Keratinocyte (primary cell): Measurements from ENCODE around the gene MIPOL1. TPM values are rescaled to one million over a fixed set of nuclear protein-coding genes. Genes with fewer than 3 reads are reported as not detected.

ENCODE experiments used
- DNase-seq: peaks from one replicate; pipeline ENCODE4 v3.0.0-alpha.2; 2011; ENCODE audit warnings: low read depth, missing footprints, low spot score
- FAIRE-seq: peaks from 2 replicates; lab custom pipeline; 2011; peaks lifted over from hg19 to GRCh38; lab: Jason Lieb, UNC
- H2AFZ ChIP-seq: 2 replicates; pipeline ENCODE4 v1.6.0; 2012; ENCODE audit warnings: low read length, control low read depth, inconsistent platforms; ENCODE audit not compliant: control insufficient read depth
- H3K27ac ChIP-seq: 2 replicates; pipeline ENCODE4 v1.5.1; 2011; ENCODE audit warnings: low read length; ENCODE audit not compliant: control insufficient read depth, insufficient read depth
- H3K27me3 ChIP-seq: 3 replicates; pipeline ENCODE4 v1.6.0; 2011; ENCODE audit warnings: low read length; ENCODE audit not compliant: control insufficient read depth, insufficient read depth; ENCODE audit errors: extremely low read depth
- H3K36me3 ChIP-seq, 2 experiments: 2 replicates in 1 of 2; 3 replicates in 1 of 2; pipeline ENCODE4 v1.5.1; 2011; ENCODE audit warnings: low read length in 2 of 2, mild to moderate bottlenecking in 1 of 2; ENCODE audit not compliant: control insufficient read depth in 2 of 2, insufficient read depth in 2 of 2; ENCODE audit errors: extremely low read depth in 1 of 2
- H3K4me1 ChIP-seq: 3 replicates; pipeline ENCODE4 v1.5.1; 2011; ENCODE audit warnings: low read length; ENCODE audit not compliant: control insufficient read depth, insufficient read depth; ENCODE audit errors: extremely low read depth
- H3K4me2 ChIP-seq: 3 replicates; pipeline ENCODE4 v1.6.0; 2011; ENCODE audit warnings: low read depth, low read length; ENCODE audit not compliant: control insufficient read depth, insufficient read depth; ENCODE audit errors: extremely low read depth
- H3K4me3 ChIP-seq, 3 experiments: fragments of 200-600 bp in 1 of 3; sonication (generic) in 1 of 3; 2 replicates in 2 of 3; 3 replicates in 1 of 3; pipeline ENCODE4 v1.5.1; 2011 to 2016; ENCODE audit warnings: low read length in 3 of 3, mild to moderate bottlenecking in 3 of 3, control low read depth in 2 of 3, inconsistent platforms in 1 of 3, low read depth in 1 of 3, mixed read lengths in 1 of 3, mixed run types in 1 of 3, moderate library complexity in 1 of 3; ENCODE audit not compliant: control insufficient read depth in 2 of 3, insufficient read depth in 2 of 3; ENCODE audit errors: extremely low read depth in 1 of 3
- H3K79me2 ChIP-seq: 2 replicates; pipeline ENCODE4 v1.6.0; 2012; ENCODE audit warnings: low read length; ENCODE audit not compliant: control insufficient read depth, insufficient read depth
- H3K9ac ChIP-seq: 3 replicates; pipeline ENCODE4 v1.6.0; 2011; ENCODE audit warnings: low read length; ENCODE audit not compliant: control insufficient read depth, insufficient read depth; ENCODE audit errors: extremely low read depth
- H3K9me1 ChIP-seq: 3 replicates; pipeline ENCODE4 v1.6.0; 2011; ENCODE audit warnings: low read length; ENCODE audit not compliant: control insufficient read depth, insufficient read depth; ENCODE audit errors: extremely low read depth
- H3K9me3 ChIP-seq: 2 replicates; pipeline ENCODE4 v1.5.1; 2012; ENCODE audit warnings: low read depth, low read length; ENCODE audit not compliant: control insufficient read depth
- H4K20me1 ChIP-seq: 3 replicates; pipeline ENCODE4 v1.6.0; 2011; ENCODE audit warnings: low read length; ENCODE audit not compliant: control insufficient read depth, insufficient read depth; ENCODE audit errors: extremely low read depth
- CTCF ChIP-seq, 3 experiments: IDR thresholded peaks in 1 of 3; conservative IDR thresholded peaks in 1 of 3; optimal IDR thresholded peaks in 1 of 3; 2 replicates in 2 of 3; 3 replicates in 1 of 3; pipeline versions ENCODE3 to v1.5.1; 2011; ENCODE audit warnings: low read length in 3 of 3, mild to moderate bottlenecking in 3 of 3, moderate library complexity in 2 of 3, control low read depth in 1 of 3, inconsistent platforms in 1 of 3; ENCODE audit not compliant: insufficient read depth in 2 of 3; ENCODE audit errors: extremely low read depth in 1 of 3
- EZH2 ChIP-seq: IDR thresholded peaks from one replicate; pipeline ENCODE4 v1.6.1; 2012; ENCODE audit warnings: inconsistent platforms, mild to moderate bottlenecking, low read length, moderate library complexity
- dilution Hi-C: fragments of 300-500 bp; cut with MboI; formaldehyde crosslinking; loops from one replicate; pipeline ENCODE4 v1.7.0; 2020; ENCODE audit warnings: low sequenced_read_pairs; ENCODE audit not compliant: extremely low pct_ligation_motif_present
- polyA plus RNA-seq, 5 experiments: library from polyadenylated mRNA; depleted of rRNA in 3 of 5; stranded (reverse) in 3 of 5; stranded (forward) in 1 of 5; unstranded in 1 of 5; fragments of >200 nt; gene quantifications; 1 replicate in 1 of 5; 2 replicates in 3 of 5; 3 replicates in 1 of 5; pipeline versions ENCODE4 v1.2.1 to v1.2.3, GENCODE V29; 2011 to 2012; ENCODE audit warnings: missing spikeins in 2 of 5, low read depth in 1 of 5, low replicate concordance in 1 of 5

MIPOL1 gene
- polyA plus RNA-seq, 1 donor (not counting 4 experiments of a cell fraction or from before 2014, with no cell fraction given) = 10.9 TPM

GRCh38 chr14:37573356-37573755, 375.6 kb downstream of the MIPOL1 start:
- H3K79me2 ChIP-seq = no peaks in the 10 kb centered on the region
- DNase-seq = no peak
- dilution Hi-C loops = no loop called here
- H3K4me2 ChIP-seq = no peak overlapping the region
- H3K4me1 ChIP-seq = no peaks in the 10 kb centered on the region
- no peak overlapping the region for H3K4me3 ChIP-seq
- H2AFZ ChIP-seq = no peak overlapping the region
- FAIRE-seq = no peak
- no peaks in the 10 kb centered on the region for H3K9me3 ChIP-seq
- no peaks in the 10 kb centered on the region for H3K36me3 ChIP-seq
- H4K20me1 ChIP-seq = no peaks in the 10 kb centered on the region
- TF ChIP-seq EZH2 = no peak
- TF ChIP-seq CTCF (optimal IDR thresholded peaks at IDR 0.05 in 1 of 3, IDR thresholded peaks at IDR 0.05 in 1 of 3, conservative IDR thresholded peaks at IDR 0.05 in 1 of 3; ENCODE audit: extremely low read depth in 1 of 3, insufficient read depth in 2 of 3, low read length in 3 of 3) = no peak
- H3K9ac ChIP-seq = no peak overlapping the region
- no peaks in the 10 kb centered on the region for H3K9me1 ChIP-seq
- H3K27me3 ChIP-seq = no peaks in the 10 kb centered on the region
- no peak overlapping the region for H3K27ac ChIP-seq

- H3K4me3 ChIP-seq = no peak overlapping the region
- no peaks in the 10 kb centered on the region for H3K9me3 ChIP-seq
- H3K27me3 ChIP-seq = peaks cover 13% of the 10 kb centered on the region
- dilution Hi-C loops = no loop called here
- H3K9me1 ChIP-seq = no peaks in the 10 kb centered on the region
- FAIRE-seq (no peak), DNase-seq (no peak)
- peaks cover 18% of the 10 kb centered on the region for H3K4me1 ChIP-seq
- no peak overlapping the region for H3K27ac ChIP-seq
- H3K36me3 ChIP-seq = no peaks in the 10 kb centered on the region
- H3K79me2 ChIP-seq = no peaks in the 10 kb centered on the region
- TF ChIP-seq EZH2 (no peak), CTCF (optimal IDR thresholded peaks at IDR 0.05 in 1 of 3, IDR thresholded peaks at IDR 0.05 in 1 of 3, conservative IDR thresholded peaks at IDR 0.05 in 1 of 3; ENCODE audit: extremely low read depth in 1 of 3, insufficient read depth in 2 of 3, low read length in 3 of 3) (no peak)
- no peak overlapping the region for H2AFZ ChIP-seq
- no peaks in the 10 kb centered on the region for H4K20me1 ChIP-seq
- H3K9ac ChIP-seq = no peak overlapping the region
- no peak overlapping the region for H3K4me2 ChIP-seq
These were observed 381.5 kb downstream of the MIPOL1 start for GRCh38 chr14:37579274-37579673.
